GM21737 (cell line): Measurements from ENCODE around the gene ANO9.
"Not testable (repeated sequence)": the region's sequence is repeated elsewhere in the genome, so short reads cannot be mapped to it uniquely, and the experiment has no call there.

Source experiments
- ATAC-seq: cut with Tn5 transposase; IDR thresholded peaks from one replicate; pipeline ENCODE4 v1.9.1; 2021; ENCODE audit warnings: mild to moderate bottlenecking, moderate library complexity; ENCODE audit not compliant: unreplicated experiment

ANO9 gene

GRCh38 chr11:437228-437870, 4.5 kb downstream of the ANO9 start:
- no peak for ATAC-seq

GRCh38 chr11:434999-435740, 6.6 kb downstream of the ANO9 start:
- ATAC-seq = not testable (repeated sequence)

GRCh38 chr11:434496-434895, 7.3 kb downstream of the ANO9 start:
- no peak for ATAC-seq

- ATAC-seq = no peak
Observed at GRCh38 chr11:433641-434040, 8.2 kb downstream of the ANO9 start.

GRCh38 chr11:433111-433510, 8.7 kb downstream of the ANO9 start:
- no peak for ATAC-seq

- no peak for ATAC-seq
Observed at GRCh38 chr11:432501-433100, 9.2 kb downstream of the ANO9 start.

GRCh38 chr11:431921-432320, 9.9 kb downstream of the ANO9 start:
- ATAC-seq = no peak

- no peak for ATAC-seq
Observed at GRCh38 chr11:429931-430456, 11.8 kb downstream of the ANO9 start.

GRCh38 chr11:429391-429790, 12.4 kb downstream of the ANO9 start:
- ATAC-seq = no peak

GRCh38 chr11:428295-428694, 13.5 kb downstream of the ANO9 start:
- ATAC-seq = no peak

- no peak for ATAC-seq
Observed at GRCh38 chr11:426851-427250, 15.0 kb downstream of the ANO9 start.

- ATAC-seq = no peak
Observed at GRCh38 chr11:425301-425700, 16.5 kb downstream of the ANO9 start.

- not testable (repeated sequence) for ATAC-seq
Observed at GRCh38 chr11:424766-425165, 17.0 kb downstream of the ANO9 start.

- no peak for ATAC-seq
Observed at GRCh38 chr11:424232-424631, 17.6 kb downstream of the ANO9 start.

- ATAC-seq = no peak
Observed at GRCh38 chr11:422249-422656, 19.6 kb downstream of the ANO9 start.

- no peak for ATAC-seq
Observed at GRCh38 chr11:420911-421321, 20.9 kb downstream of the ANO9 start.

- ATAC-seq = no peak
Observed at GRCh38 chr11:420054-420910, 21.5 kb downstream of the ANO9 start.

- no peak for ATAC-seq
Observed at GRCh38 chr11:419248-420005, 22.4 kb downstream of the ANO9 start.

GRCh38 chr11:418343-419247, 23.2 kb downstream of the ANO9 start:
- ATAC-seq = no peak
